GM12892 (cell line): ENCODE data around the gene KLHL2.

ENCODE experiments used
- DNase-seq: peaks from one replicate; pipeline ENCODE4 v3.0.0; 2011; ENCODE audit not compliant: insufficient read length
- FAIRE-seq: peaks from 2 replicates; lab custom pipeline; 2011; peaks lifted over from hg19 to GRCh38; lab: Jason Lieb, UNC
- POLR2A ChIP-seq: IDR thresholded peaks from 2 replicates; pipeline ENCODE4 v1.6.1; 2011; ENCODE audit warnings: low read depth, low read length, control low read depth
- POLR2AphosphoS5 ChIP-seq: IDR thresholded peaks from 2 replicates; pipeline ENCODE4 v1.6.1; 2011; ENCODE audit warnings: low read depth, low read length, control low read depth
- TAF1 ChIP-seq: IDR thresholded peaks from 2 replicates; pipeline ENCODE4 v1.6.1; 2011; ENCODE audit warnings: low read depth, mild to moderate bottlenecking, control low read depth, low read length, borderline replicate concordance

Gene KLHL2

GRCh38 chr4:165185448-165185847, 21.9 kb upstream of the KLHL2 start:
- no peak for DNase-seq
- no peak for TF ChIP-seq TAF1
- FAIRE-seq: no peak

- FAIRE-seq: no peak
- TF ChIP-seq TAF1: no peak
- TF ChIP-seq POLR2AphosphoS5: no peak
- TF ChIP-seq POLR2A: no peak
- no peak for DNase-seq
Observed at GRCh38 chr4:165190591-165191347, 16.6 kb upstream of the KLHL2 start.

- no peak for FAIRE-seq
- no peak for TF ChIP-seq POLR2AphosphoS5
- TF ChIP-seq TAF1: no peak
- TF ChIP-seq POLR2A: no peak
- DNase-seq: no peak
Observed at GRCh38 chr4:165191348-165191656, 16.1 kb upstream of the KLHL2 start.

GRCh38 chr4:165191814-165192499, 15.4 kb upstream of the KLHL2 start:
- no peak for FAIRE-seq
- no peak for DNase-seq
- TF ChIP-seq TAF1 (no peak), POLR2AphosphoS5 (no peak)

- no peak for FAIRE-seq
- TF ChIP-seq TAF1: no peak
- no peak for TF ChIP-seq POLR2A
- no peak for TF ChIP-seq POLR2AphosphoS5
- no peak for DNase-seq
Observed at GRCh38 chr4:165192500-165192898, 14.9 kb upstream of the KLHL2 start.

GRCh38 chr4:165192956-165193355, 14.4 kb upstream of the KLHL2 start:
- FAIRE-seq (no peak), DNase-seq (no peak)
- TF ChIP-seq POLR2A (no peak), TAF1 (no peak), POLR2AphosphoS5 (no peak)

GRCh38 chr4:165194368-165194767, 13.0 kb upstream of the KLHL2 start:
- FAIRE-seq: no peak
- TF ChIP-seq POLR2A (no peak), POLR2AphosphoS5 (no peak), TAF1 (no peak)

GRCh38 chr4:165198329-165198728, 9.0 kb upstream of the KLHL2 start:
- no peak for TF ChIP-seq POLR2A
- TF ChIP-seq POLR2AphosphoS5: no peak
- TF ChIP-seq TAF1: no peak
- no peak for FAIRE-seq

More at GRCh38 chr4:165194368-165194767, 13.0 kb upstream of the KLHL2 start:
- DNase-seq: no peak

GRCh38 chr4:165199286-165199685, 8.1 kb upstream of the KLHL2 start:
- no peak for DNase-seq
- TF ChIP-seq POLR2AphosphoS5 (no peak), TAF1 (no peak), POLR2A (no peak)
- FAIRE-seq: peak; percentile 5

More at GRCh38 chr4:165198329-165198728, 9.0 kb upstream of the KLHL2 start:
- DNase-seq: no peak

GRCh38 chr4:165199722-165200121, 7.6 kb upstream of the KLHL2 start:
- no peak for DNase-seq
- TF ChIP-seq POLR2A: no peak
- TF ChIP-seq TAF1: no peak
- TF ChIP-seq POLR2AphosphoS5: no peak
- no peak for FAIRE-seq

- no peak for TF ChIP-seq TAF1
- TF ChIP-seq POLR2A: no peak
- no peak for TF ChIP-seq POLR2AphosphoS5
- DNase-seq (no peak), FAIRE-seq (no peak)
Observed at GRCh38 chr4:165201806-165202205, 5.6 kb upstream of the KLHL2 start.

GRCh38 chr4:165203541-165204461, 3.6 kb upstream of the KLHL2 start:
- DNase-seq (no peak), FAIRE-seq (peak; percentile 9)
- TF ChIP-seq TAF1 (no peak), POLR2A (no peak), POLR2AphosphoS5 (no peak)
